OCI-LY7 (cell line): ENCODE data around the gene ATP9A. TPM values are rescaled to one million over a fixed set of nuclear protein-coding genes. Genes with fewer than 3 reads are reported as not detected.

ENCODE experiments used
- BruUV-seq: library from RNA; stranded (reverse); fragments of 400-500 nt; replicated peaks from 2 replicates; lab custom pipeline; 2021; lab: Mats Ljungman, UMichigan
- CTCF ChIA-PET: fragments of 300-600 bp; sonication (Branson Sonifier 250); formaldehyde crosslinking; loops from one replicate; lab custom pipeline; 2022; ENCODE audit warnings: antibody characterized with exemption; ENCODE audit not compliant: unreplicated experiment; lab: Charles Lee
- POLR2A ChIA-PET: fragments of 300-600 bp; sonication (Branson Sonifier 250); formaldehyde crosslinking; loops from one replicate; lab custom pipeline; 2022; ENCODE audit warnings: antibody characterized with exemption; lab: Charles Lee
- DNase-seq: peaks from one replicate; pipeline ENCODE4 v3.0.0-alpha.2; 2015; ENCODE audit warnings: low spot score
- H2AFZ ChIP-seq: fragments of 200-600 bp; sonication (generic), shearing (Covaris generic); 2 replicates; pipeline ENCODE4 v1.6.1; 2014; ENCODE audit warnings: mild to moderate bottlenecking, antibody characterized with exemption, low read length, moderate library complexity
- H3K27ac ChIP-seq: fragments of 200-600 bp; sonication (generic); 2 replicates; pipeline ENCODE4 v1.5.1; 2014; ENCODE audit warnings: mixed run types, low read depth, mild to moderate bottlenecking, moderate library complexity, low read length, inconsistent platforms; ENCODE audit not compliant: poor library complexity, severe bottlenecking
- H3K36me3 ChIP-seq: fragments of 200-600 bp; sonication (generic); 2 replicates; pipeline ENCODE4 v1.6.1; 2014; ENCODE audit warnings: mild to moderate bottlenecking, antibody characterized with exemption, low read length, moderate library complexity, mixed read lengths; ENCODE audit not compliant: insufficient read depth
- H3K4me1 ChIP-seq: fragments of 200-600 bp; sonication (generic); 2 replicates; pipeline ENCODE4 v1.5.1; 2014; ENCODE audit warnings: mild to moderate bottlenecking, low read length; ENCODE audit not compliant: insufficient read depth, poor library complexity, severe bottlenecking
- H3K4me2 ChIP-seq: fragments of 200-600 bp; sonication (generic); 2 replicates; pipeline ENCODE4 v1.6.1; 2014; ENCODE audit warnings: mild to moderate bottlenecking, low read length
- H3K4me3 ChIP-seq: fragments of 200-600 bp; sonication (generic); 2 replicates; pipeline ENCODE4 v1.5.1; 2014; ENCODE audit warnings: mild to moderate bottlenecking, low read depth, low read length; ENCODE audit not compliant: poor library complexity, severe bottlenecking
- H3K79me2 ChIP-seq: fragments of 200-600 bp; sonication (generic); 2 replicates; pipeline ENCODE4 v1.6.1; 2016; ENCODE audit warnings: low read depth, mild to moderate bottlenecking, low read length, moderate library complexity, mixed read lengths; ENCODE audit not compliant: insufficient read depth
- H3K9me2 ChIP-seq: fragments of 200-600 bp; sonication (generic); 2 replicates; pipeline ENCODE4 v1.6.1; 2016; ENCODE audit warnings: mild to moderate bottlenecking, low read length, mixed read lengths; ENCODE audit not compliant: insufficient read depth
- H3K9me3 ChIP-seq: fragments of 200-600 bp; sonication (generic); 2 replicates; pipeline ENCODE4 v1.6.1; 2014; ENCODE audit warnings: mild to moderate bottlenecking, mixed run types, low read length, mixed read lengths
- H4K20me1 ChIP-seq: fragments of 200-600 bp; sonication (generic); 2 replicates; pipeline ENCODE4 v1.6.1; 2014; ENCODE audit warnings: mild to moderate bottlenecking, antibody characterized with exemption, low read length, moderate library complexity, mixed read lengths; ENCODE audit not compliant: insufficient read depth
- EZH2phosphoT487 ChIP-seq: fragments of 200-600 bp; sonication (generic); IDR thresholded peaks from 2 replicates; pipeline ENCODE4 v1.6.1; 2018; ENCODE audit warnings: low read depth, borderline replicate concordance, mild to moderate bottlenecking, mixed run types, antibody characterized with exemption, low read length, moderate library complexity, mixed read lengths
- intact Hi-C: fragments of 100-400 bp; cut with micrococcal nuclease; formaldehyde crosslinking; loops from one replicate; pipeline ENCODE4 v1.10.0; 2022; ENCODE audit not compliant: unreplicated experiment
- total RNA-seq, 2 experiments: library from RNA; depleted of rRNA in 1 of 2; stranded (reverse); fragments of >200 nt in 1 of 2; shearing (Covaris generic) in 1 of 2; gene quantifications; 2 replicates each; pipeline ENCODE4 v1.2.3, GENCODE V29; 2014 to 2022
- TF ChIP-seq, protein P1 (sequence below): fragments of 200-600 bp; sonication (generic); conservative IDR thresholded peaks from 2 replicates; pipeline ENCODE4 v1.5.1; 2014; ENCODE audit warnings: mild to moderate bottlenecking, antibody characterized with exemption, low read length, moderate library complexity, mixed read lengths

Gene ATP9A
- total RNA-seq, 2 experiments from 2014 or later = 0.67 to 0.85 TPM

- Histone ChIP-seq H3K4me1 (no peaks in the 10 kb centered on the region), H3K4me3 (no peak overlapping the region), H3K9me3 (no peaks in the 10 kb centered on the region), H4K20me1 (no peaks in the 10 kb centered on the region), H2AFZ (no peak overlapping the region), H3K27ac (no peak overlapping the region), H3K79me2 (no peaks in the 10 kb centered on the region), H3K36me3 (no peaks in the 10 kb centered on the region), H3K9me2 (no peaks in the 10 kb centered on the region), H3K4me2 (no peak overlapping the region)
- intact Hi-C loops = no loop called here
- DNase-seq = no peak
- TF ChIP-seq, protein P1, sequence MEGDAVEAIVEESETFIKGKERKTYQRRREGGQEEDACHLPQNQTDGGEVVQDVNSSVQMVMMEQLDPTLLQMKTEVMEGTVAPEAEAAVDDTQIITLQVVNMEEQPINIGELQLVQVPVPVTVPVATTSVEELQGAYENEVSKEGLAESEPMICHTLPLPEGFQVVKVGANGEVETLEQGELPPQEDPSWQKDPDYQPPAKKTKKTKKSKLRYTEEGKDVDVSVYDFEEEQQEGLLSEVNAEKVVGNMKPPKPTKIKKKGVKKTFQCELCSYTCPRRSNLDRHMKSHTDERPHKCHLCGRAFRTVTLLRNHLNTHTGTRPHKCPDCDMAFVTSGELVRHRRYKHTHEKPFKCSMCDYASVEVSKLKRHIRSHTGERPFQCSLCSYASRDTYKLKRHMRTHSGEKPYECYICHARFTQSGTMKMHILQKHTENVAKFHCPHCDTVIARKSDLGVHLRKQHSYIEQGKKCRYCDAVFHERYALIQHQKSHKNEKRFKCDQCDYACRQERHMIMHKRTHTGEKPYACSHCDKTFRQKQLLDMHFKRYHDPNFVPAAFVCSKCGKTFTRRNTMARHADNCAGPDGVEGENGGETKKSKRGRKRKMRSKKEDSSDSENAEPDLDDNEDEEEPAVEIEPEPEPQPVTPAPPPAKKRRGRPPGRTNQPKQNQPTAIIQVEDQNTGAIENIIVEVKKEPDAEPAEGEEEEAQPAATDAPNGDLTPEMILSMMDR = no peak
- POLR2A ChIA-PET = no interaction called here
- no TSS peak for BruUV-seq
- CTCF ChIA-PET = no interaction called here
Measured at GRCh38 chr20:51562332-51563173, 205.6 kb downstream of the ATP9A start.

- no peak overlapping the region for H3K4me3 ChIP-seq
- TF ChIP-seq, protein P1 = no peak
- TF ChIP-seq EZH2phosphoT487 = no peak
- no peaks in the 10 kb centered on the region for H3K4me1 ChIP-seq
- H3K4me2 ChIP-seq = no peak overlapping the region
- BruUV-seq = no TSS peak
- no peaks in the 10 kb centered on the region for H3K79me2 ChIP-seq
- H2AFZ ChIP-seq = no peak overlapping the region
- DNase-seq = no peak
- ChIA-PET POLR2A (no interaction called here), CTCF (no interaction called here)
- H3K9me3 ChIP-seq = no peaks in the 10 kb centered on the region
- no peak overlapping the region for H3K27ac ChIP-seq
- intact Hi-C loops = no loop called here
- no peaks in the 10 kb centered on the region for H4K20me1 ChIP-seq
- no peaks in the 10 kb centered on the region for H3K36me3 ChIP-seq
- no peaks in the 10 kb centered on the region for H3K9me2 ChIP-seq
Measured at GRCh38 chr20:51562027-51562331, 206.2 kb downstream of the ATP9A start.

- Histone ChIP-seq H3K4me1 (no peaks in the 10 kb centered on the region), H3K4me3 (no peak overlapping the region), H3K79me2 (no peaks in the 10 kb centered on the region), H3K4me2 (no peak overlapping the region), H3K9me3 (no peaks in the 10 kb centered on the region), H3K9me2 (no peaks in the 10 kb centered on the region), H3K36me3 (no peaks in the 10 kb centered on the region), H3K27ac (no peak overlapping the region), H4K20me1 (no peaks in the 10 kb centered on the region), H2AFZ (no peak overlapping the region)
- DNase-seq = no peak
- ChIA-PET POLR2A (interaction anchor here (0.6 kb wide), 1 partner anchor 37 kb away, joined by 3 read pairs; no protein-coding TSS in a partner anchor), CTCF (no interaction called here)
- intact Hi-C loops = no loop called here
- BruUV-seq = no TSS peak
- TF ChIP-seq, protein P1 = no peak
- no peak for TF ChIP-seq EZH2phosphoT487
Measured at GRCh38 chr20:51560550-51561307, 207.5 kb downstream of the ATP9A start.
